ENCODE data around the gene MAML3.
"Not testable (repeated sequence)": the region's sequence is repeated elsewhere in the genome, so short reads cannot be mapped to it uniquely, and the experiment has no call there.

MAML3 gene

GRCh38 chr4:139704915-139705485, 449.0 kb downstream of the MAML3 start:
- no peak for DNase-seq

DNA sequence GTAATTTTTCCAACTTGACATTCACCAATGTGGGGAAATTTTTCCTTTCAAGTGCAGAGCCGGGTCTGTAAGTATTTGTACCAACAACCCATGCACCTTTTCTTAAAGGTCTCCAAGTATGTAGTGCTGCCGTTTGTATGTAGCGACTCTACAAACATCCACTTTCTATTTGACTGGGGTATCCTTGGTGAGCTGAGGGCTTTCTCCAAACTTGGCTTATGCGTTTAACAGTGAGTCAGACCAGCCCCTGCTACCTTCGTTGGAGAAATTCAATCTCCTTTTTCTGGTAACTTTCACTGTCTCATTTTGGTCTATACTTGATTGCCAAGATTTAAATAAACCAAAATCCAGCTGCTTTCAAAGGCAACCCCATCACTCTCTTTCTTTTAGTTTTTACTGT, 453.4 kb downstream of the MAML3 start:
- DNase-seq, result no peak

GRCh38 chr4:139698167-139698925, 455.6 kb downstream of the MAML3 start:
- not testable (repeated sequence) for DNase-seq

GRCh38 chr4:139696491-139696890, 457.5 kb downstream of the MAML3 start:
- no peak for DNase-seq

DNA sequence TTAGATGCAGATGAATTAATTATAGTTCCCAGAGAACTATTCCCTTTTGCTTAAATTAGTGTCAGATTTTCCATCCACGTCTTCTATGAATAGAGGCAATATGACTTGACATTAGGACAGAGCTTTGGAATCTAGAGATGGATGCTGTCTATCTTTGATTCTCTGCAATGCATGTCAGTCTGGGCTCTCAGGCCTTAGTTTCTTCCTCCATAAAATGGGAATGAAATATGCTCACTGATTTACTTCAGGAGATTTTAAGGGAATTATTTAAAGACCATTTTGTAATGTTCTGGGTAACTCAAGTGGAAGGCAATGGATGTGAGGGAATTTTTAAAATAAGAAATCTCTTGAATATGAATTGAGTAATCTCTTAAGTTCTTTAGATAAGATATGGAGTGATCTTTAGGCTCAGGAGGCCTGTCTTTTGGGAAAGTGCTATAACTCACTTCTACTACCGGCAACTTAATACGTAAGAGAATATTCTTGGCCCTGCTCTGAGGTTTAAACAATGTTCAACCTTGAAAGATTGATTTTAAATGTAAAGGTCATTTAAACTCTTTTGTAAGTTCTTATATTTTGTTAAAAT, 459.4 kb downstream of the MAML3 start:
- no peak for DNase-seq

GRCh38 chr4:139692309-139693012, 461.5 kb downstream of the MAML3 start:
- DNase-seq, result no peak

- DNase-seq, result no peak
These were observed 463.6 kb downstream of the MAML3 start for GRCh38 chr4:139690419-139690818.

DNA sequence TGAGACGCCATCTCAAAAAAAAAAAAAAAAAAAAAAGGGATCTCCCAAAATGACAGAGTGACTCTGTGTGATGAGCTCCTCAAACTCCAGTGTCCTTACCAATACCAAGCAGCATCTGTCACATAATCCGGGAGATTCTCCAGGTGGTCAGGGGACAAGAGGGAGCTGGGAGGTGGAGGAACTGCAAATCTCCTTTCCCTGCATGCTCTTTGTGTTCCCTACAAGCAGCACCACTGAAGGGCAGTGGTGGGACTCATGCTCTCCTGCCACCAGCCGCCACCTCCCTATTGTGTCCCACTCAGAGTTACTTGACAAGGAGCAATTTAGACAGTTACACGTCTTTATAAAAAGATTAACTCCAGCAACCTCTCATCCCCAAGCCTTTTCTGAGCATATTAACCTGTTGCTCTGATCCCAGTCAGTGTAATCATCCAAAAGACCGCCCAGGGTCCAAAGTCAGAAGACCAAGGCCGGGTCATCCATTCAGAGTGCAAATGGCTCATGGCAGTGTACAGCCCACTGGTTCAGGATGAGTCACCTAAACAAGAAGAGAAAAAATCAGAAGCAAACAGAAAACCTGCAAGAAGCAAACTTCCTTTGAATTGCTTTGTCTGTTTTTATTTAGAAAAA, 464.8 kb downstream of the MAML3 start:
- no peak for DNase-seq

DNA sequence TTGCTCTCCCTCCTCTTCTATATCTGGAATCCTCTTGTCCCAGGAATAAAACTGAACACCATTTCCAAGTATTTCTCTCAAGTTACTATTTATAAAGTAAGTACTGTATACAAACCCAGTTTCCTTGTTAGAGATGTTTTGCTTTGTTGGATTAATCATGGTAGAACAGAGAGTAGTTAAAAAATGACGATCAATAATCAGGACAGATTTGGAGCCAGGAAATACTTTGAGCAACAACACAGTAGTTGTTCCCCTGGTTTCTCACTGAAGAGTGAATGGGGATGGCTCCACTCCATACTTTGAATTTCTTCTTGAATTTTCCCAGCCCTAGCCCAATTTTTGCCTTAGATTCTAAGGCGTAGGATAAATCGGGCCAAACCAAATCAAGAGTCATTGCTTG, 467.0 kb downstream of the MAML3 start:
- no peak for DNase-seq

GRCh38 chr4:139686130-139686529, 467.9 kb downstream of the MAML3 start:
- DNase-seq, result no peak

GRCh38 chr4:139685180-139685579, 468.8 kb downstream of the MAML3 start:
- DNase-seq, result no peak

- no peak for DNase-seq
These were observed 469.6 kb downstream of the MAML3 start for GRCh38 chr4:139684351-139684750.

DNA sequence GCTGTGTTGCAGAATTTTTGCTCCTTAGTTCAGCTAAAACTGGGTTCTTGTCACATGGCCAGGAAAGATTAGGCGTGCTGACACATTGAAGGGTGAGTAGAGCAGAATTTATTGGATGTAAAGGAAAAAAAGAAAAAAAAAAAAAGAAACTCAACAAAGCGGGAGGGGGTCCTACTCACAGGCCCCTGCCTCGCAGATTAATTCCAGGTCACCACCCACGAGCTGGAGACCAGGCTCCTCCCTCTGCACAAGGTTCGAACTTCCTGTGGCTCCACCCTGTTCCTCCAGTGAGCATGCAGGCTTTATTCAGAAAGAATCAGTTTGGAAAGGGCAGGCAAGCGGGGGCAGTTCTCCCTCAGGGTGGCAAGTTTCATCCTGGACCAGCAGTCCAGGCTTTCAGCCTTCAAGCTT, 471.2 kb downstream of the MAML3 start:
- DNase-seq, result no peak

DNA sequence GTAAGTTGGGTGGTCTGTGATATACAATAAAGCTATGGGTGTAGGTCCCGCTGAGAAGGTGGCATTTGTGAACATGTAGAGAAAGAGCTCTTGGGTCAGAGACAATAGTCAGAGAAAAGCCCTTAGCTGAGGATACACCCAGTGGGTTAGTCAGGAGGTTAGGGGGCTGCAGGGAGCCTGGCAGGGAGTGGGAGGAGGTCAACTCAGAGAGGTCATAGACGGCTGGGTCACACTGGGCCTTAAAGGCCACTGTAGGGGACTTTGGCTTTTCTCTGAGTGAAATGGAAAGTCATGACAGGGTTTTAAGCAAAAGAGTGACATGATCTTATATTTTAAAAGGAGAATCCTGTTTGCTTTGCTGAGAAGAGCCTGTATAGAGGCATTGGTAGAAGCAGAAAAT, 471.7 kb downstream of the MAML3 start:
- DNase-seq, result no peak

DNA sequence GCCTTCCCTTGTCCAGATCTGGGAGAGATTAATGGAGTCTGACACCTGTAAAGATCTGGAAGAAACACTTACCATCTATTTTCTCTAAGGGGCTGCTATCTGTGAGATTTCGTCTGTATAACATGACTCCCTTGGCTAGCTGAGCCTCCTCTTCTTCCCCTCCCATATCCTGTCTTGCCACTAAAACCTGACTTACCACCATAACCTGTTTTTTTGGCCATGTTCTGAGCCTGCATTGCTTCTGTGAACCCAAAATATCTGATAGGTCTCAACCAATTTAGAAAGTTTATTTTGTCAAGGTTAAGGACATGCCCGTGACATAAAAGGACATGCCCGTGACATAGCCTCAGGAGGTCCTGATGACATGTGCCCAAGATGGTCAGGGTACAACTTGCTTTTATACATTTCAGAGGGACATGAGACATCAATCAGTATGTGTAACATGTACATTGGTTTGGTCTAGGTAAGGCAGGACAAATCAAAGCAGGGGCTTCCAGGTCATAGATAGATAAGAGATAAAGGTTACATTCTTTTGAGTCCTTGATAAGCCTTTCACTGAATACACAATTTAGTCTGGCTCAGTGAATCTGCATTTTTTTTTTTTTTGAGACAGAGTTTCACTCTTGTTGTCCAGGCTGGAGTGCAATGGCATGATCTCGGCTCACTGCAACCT, 476.9 kb downstream of the MAML3 start:
- no peak for DNase-seq

- no peak for DNase-seq
These were observed 477.6 kb downstream of the MAML3 start for GRCh38 chr4:139676365-139676764.

DNA sequence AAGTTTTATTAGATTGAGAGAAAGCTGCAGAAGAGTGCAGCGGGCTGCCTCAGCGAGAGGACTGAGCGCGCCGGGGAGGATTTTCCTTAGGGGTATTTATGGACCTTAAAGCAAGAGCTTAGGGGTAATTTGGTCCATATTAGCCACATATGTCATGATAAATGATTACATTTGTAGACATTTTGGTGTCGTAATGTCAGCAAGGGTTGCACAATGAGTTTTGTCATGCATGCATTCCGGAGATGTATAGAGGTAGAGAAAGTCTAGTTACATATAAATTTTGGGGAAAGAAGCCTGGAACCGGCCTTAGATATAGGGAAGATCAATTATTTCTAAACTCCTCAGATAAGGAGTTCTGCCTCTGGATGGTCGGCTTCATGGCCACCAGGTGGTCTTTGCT, 478.3 kb downstream of the MAML3 start:
- no peak for DNase-seq

DNA sequence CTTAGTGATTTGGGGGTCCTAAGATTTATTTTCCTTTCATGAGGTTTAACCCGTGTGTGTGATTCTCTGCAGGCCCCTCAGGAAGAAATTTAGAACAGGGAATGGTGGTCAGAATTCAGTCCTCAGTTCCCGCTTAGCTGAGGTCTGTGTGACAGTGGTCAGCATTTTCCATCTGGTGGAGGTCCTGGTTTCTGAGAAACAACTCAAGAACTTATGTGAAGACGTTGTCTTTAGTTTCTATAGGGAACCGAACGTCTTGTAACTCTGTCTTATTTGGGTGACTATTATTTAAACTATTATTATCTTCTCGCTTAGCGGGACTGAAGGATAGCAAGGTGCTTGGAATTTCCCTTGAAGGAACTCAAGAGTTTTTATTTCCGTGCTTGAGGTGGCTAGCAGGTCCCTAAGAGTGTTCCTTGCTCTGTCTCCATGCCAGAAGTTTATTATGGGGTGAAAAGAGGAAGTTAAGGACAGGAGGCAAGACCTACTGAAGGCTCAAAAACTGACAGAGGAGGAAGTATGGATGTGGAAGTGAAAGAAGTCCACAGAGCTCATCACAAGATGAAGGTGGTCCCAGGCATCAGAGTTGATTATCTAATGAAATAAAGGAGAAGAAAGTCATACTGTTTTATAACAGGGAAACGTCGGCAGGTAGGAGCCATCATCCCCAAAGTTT, 479.0 kb downstream of the MAML3 start:
- no peak for DNase-seq

DNA sequence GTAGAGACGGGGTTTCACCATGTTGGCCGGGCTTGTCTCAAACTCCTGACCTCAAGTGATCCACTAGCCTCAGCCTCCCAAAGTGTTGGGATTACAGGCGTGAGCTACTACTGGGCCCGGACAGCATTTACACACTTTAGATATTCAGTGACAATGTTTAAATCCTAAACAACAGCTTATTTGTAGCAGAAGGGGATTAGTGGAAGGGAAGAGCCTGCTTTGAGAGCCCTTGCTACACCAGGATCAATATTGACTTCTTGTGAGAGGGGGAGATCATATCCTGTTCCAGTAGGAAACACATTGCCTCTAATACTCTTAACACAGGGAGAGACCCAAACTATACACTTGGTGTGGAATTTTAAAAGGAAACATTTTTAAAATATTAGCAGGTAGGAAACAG, 481.3 kb downstream of the MAML3 start:
- no peak for DNase-seq

GRCh38 chr4:139672215-139672614, 481.8 kb downstream of the MAML3 start:
- DNase-seq, result no peak

DNA sequence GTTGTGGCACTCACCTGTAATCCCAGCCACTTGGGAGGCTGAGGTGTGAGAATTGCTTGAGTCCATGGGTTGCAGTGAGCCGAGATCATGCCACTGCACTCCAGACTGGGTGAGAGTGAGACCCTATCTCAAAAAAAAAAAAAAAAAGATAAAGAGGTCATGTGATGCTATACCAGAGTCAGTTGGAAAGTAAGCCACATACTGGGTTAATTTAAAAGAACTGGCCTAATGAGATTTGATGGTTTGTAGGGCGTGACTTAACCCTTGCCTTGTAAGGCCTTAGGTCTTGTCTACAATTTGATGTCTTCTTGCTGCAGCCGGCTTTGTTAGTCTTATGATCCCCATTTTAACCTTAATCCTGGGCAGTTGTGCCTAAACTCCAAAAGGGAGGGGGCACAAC, 483.2 kb downstream of the MAML3 start:
- DNase-seq, result no peak

DNA sequence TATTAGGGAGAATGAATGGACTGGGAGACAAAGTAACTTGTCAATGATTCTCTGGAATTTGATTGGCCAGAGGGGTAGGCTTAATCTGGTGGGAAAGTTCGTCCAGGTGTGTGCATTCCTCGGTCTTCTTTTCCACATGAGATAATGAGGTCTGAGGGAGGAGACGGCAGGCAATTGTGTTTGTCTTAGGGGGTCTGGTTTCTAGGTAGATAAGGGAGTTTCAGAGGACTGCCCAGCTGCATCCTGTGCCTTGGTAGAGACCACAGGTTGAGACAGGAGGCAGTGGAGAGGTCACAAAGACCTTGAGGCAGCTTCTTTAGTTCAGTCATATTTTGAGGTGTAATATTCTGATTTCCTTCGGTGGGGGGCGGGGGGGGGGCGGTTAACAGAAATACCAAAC, 484.1 kb downstream of the MAML3 start:
- no peak for DNase-seq
